T-helper 1 cell treated with Interleukin-12 subunit alpha and Interleukin-12 subunit beta and Interleukin-4 antibody, amounts not matched to agents 30 ng/mL and 1 ng/mL, for 36 hours (primary cell): Measurements from ENCODE around the gene WDR7. TPM values are rescaled to one million over a fixed set of nuclear protein-coding genes. Genes with fewer than 3 reads are reported as not detected.

Experiments used
- intact Hi-C: fragments of 100-400 bp; cut with micrococcal nuclease; formaldehyde crosslinking; loops from one replicate; pipeline ENCODE4 v1.15.1; 2024
- total RNA-seq: library from RNA; stranded (reverse); gene quantifications from 2 replicates; pipeline ENCODE4 v1.2.3, GENCODE V29; 2022

The WDR7 gene
- total RNA-seq, 1 donor from 2014 or later: 45.2 TPM

DNA sequence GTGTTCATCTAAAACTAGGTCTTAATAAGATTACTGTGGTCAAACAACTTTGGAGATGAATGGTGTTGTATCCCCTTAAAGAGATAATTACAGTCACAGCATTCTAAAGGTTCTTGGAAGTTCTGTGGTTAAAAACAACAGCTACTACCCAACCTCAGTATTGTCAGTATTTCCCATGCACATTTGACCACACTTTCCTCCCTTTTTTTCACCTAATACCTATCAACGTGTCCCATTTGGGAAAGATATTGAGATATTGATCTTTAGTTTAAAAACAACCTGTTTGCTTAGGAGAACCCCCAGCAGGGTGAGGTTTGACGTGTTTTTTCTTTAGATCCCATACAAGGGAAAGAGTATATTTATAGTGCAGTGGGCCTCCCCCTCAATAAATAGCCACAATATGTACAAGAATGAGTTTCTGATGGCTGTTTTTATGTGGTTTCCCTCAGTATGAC, 65.6 kb downstream of the WDR7 start:
- intact Hi-C loops: no loop called here

DNA sequence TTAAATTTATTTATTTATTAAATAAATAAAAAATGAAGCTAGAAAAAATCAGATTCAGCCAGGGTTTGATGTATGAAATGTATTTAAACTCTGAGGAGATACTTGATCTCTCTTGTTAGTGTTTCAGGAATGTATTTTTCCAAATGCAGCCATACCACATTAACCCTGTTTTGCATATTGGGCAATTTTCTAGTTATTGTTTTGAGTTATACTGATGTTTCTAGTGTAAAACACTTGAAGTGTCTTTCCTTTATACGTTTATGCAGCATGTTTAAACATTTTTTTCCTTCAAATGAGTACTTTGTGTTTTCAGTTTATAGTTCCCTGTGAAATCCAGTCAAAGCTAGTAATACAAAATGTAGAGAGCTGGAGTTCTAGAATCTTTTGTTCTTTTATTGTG, 69.9 kb downstream of the WDR7 start:
- intact Hi-C loops: no loop called here

GRCh38 chr18:56721491-56721890, 70.3 kb downstream of the WDR7 start:
- intact Hi-C loops: no loop called here

- intact Hi-C loops: no loop called here
Observed at GRCh38 chr18:56722518-56722917, 71.4 kb downstream of the WDR7 start.

- intact Hi-C loops: no loop called here
Observed at GRCh38 chr18:56723068-56723467, 71.9 kb downstream of the WDR7 start.

DNA sequence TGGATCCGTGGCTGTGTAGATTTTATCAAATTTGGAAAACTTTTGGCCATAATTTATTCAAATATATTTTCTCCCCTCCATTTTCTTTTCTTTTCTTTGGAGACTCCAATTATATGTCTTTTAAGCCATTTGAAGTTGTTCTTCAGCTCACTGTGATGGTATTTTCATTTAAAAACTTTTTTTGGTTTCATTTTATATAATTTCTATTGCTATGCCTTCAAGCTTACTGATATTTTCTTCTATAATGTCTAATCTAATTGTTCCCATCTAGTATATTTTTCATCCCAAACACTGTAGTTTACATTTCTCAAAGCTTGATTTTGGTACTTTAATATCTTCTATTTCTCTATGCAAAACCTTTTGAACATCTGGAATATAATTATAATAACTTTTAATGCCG, 72.5 kb downstream of the WDR7 start:
- intact Hi-C loops: no loop called here

GRCh38 chr18:56726906-56727305, 75.7 kb downstream of the WDR7 start:
- intact Hi-C loops: no loop called here

GRCh38 chr18:56727399-56727798, 76.2 kb downstream of the WDR7 start:
- intact Hi-C loops: no loop called here

GRCh38 chr18:56728741-56729140, 77.6 kb downstream of the WDR7 start:
- intact Hi-C loops: no loop called here

DNA sequence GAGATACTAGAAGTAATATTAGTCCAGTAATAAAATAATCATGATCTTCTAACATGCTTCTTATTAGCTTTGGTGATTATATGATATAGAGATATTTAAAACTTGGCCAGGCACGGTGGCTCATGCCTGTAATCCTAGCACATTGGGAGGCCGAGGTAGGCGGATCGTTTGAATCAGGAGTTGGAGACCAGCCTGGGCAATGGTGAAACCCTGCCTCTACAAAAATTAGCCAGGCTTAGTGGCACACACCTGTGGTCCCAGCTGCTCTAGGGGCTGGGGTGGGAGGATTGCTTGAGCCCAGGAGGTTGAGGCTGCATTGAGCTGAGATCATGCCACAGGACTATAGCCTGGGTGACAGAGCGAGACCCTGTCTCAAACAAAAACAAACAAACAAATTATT, 87.0 kb downstream of the WDR7 start:
- intact Hi-C loops: no loop called here

- intact Hi-C loops: no loop called here
Observed at GRCh38 chr18:56739731-56740130, 88.6 kb downstream of the WDR7 start.

DNA sequence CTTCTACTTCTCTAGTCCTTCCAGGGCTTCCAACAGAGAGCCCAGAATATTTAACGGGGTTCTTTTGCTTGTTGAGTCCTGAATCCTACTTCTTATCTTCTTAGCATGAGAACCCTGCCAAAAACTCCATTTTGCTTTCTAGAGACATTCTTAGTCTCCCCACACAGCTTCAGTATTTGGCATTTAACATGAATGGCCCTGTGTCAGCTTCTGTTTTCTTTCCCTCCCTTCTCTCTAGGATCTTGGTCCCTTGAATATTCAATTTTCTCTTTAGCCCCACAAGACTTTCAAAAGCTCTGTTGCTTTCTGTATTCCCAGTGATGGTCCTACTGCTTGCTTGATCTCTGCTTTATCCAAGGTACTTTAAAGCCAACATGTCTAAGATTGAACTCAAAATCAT, 89.5 kb downstream of the WDR7 start:
- intact Hi-C loops: no loop called here

- intact Hi-C loops: no loop called here
Observed at GRCh38 chr18:56741685-56742084, 90.5 kb downstream of the WDR7 start.

DNA sequence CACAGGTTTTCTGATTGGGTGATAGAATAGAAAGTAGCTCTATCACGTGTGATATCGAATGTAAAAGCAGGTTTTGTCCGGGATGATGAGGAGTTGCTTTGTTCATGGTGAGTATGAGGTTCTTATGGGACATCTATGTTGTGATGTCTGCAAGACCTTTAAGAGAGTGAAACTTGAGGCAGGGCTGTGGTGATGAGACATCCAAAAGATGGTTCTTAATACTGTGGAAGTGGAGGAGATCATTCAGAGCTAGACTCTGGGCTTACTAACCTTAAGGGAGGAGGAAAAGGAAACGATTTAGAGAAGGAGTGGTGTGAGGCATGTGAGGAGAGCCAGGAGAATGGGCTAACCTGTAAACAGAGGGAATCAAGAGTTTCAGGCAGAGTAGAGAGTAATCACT, 92.0 kb downstream of the WDR7 start:
- intact Hi-C loops: no loop called here

- intact Hi-C loops: loop anchor here (5.0 kb wide), 1 partner anchor 120 kb away; no protein-coding TSS in a partner anchor
Observed at GRCh38 chr18:56747032-56747658, 96.0 kb downstream of the WDR7 start.

DNA sequence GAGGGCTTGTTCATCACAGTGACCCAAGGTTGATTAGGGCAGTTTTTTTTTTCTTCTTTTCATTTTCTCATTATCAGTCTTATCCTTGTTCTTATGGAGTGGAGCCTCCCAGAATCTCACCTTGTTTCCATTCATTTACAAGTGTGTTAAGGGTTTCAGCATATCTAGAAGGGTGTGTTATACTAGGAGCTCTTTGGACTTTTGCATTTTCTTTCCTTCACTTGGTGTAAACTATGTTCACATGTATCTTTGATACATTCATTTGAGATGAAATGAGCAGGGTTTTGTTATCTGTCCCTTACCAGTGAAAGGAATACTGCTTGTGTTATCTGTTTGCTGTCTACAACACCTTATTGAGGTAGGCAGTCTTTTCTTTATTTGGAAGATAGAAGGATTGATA, 96.7 kb downstream of the WDR7 start:
- intact Hi-C loops: loop anchor here (1.0 to 5.0 kb wide), 3 partner anchors 119 to 814 kb away; no protein-coding TSS in a partner anchor

DNA sequence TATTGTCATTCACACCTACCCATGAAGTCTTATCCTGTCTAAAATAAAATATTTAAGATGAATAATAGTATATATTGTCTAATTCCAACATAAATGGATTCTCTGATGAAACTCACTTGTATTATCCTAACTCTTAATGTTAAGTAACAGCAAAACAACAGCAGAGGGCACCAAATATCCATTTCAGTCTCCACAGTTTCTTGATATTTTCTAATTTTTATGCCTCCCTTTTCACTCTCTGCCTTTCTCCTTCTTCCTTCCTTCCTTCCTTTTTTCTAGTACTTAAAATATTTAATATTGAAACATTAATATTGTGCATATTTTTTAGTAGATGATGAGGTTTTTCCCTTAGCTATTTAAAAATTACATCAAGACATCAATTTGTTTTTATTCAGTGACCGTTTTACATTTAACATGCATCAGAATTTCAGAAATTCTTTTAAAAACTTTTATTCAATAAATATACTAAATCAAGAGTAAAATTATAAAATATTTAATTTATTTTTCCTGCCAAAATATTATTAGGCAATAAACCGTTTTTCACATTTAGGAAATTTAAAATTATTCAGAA, 97.6 kb downstream of the WDR7 start:
- intact Hi-C loops: loop anchor here (1.0 to 5.0 kb wide), 3 partner anchors 119 to 814 kb away; no protein-coding TSS in a partner anchor

DNA sequence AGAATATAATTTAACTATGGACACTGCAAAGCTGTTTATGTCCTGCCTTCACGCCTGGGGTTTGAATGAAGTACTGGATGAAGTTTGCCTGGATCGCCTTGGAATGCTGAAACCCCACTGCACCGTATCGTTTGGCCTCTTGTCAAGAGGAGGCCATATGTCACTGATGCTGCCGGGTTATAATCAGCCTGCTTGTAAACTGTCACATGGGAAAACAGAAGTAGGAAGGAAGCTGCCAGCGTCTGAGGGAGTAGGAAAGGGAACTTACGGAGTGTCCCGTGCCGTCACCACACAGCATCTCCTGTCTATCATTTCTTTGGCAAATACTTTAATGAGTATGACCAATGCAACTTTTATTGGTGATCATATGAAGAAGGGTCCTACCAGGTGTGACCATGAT, 105.8 kb downstream of the WDR7 start:
- intact Hi-C loops: no loop called here

DNA sequence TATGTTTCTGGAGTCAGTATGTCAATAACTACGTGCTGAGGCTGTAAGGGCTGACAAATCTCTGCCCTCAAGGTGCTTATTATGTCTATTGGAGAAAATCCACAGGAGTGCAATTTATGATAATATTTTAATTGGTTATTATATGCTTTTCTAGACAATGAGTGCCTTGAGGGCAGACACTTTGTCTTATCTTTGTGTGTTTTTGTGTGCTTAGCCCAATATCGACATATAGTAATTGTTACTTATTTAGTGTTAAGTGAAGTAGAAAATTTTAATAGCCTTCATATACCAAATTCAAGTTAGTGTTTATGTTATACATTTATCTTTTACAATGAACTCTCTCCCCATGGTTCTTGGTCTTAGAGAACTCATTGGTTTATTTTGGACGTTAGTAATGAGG, 118.9 kb downstream of the WDR7 start:
- intact Hi-C loops: no loop called here

GRCh38 chr18:56770873-56771272, 119.7 kb downstream of the WDR7 start:
- intact Hi-C loops: no loop called here

DNA sequence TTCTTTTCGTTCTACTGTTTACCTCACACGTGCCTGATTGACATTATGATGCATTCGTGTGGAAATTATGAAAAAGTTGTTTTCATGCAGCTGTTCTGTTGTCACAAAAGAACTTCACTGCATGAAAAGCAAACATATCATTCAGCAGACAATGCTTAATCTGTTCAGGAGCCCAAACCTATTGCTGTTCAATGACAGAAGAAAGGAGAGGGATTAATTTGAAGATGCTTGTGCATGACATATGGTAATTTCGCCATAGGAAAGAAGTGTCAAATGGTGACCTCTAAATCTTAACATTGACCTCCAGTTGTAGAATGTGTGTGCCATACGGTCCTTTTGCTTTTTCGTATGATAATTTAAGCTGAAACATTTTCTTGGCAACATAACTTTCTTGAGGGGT, 124.5 kb downstream of the WDR7 start:
- intact Hi-C loops: no loop called here

DNA sequence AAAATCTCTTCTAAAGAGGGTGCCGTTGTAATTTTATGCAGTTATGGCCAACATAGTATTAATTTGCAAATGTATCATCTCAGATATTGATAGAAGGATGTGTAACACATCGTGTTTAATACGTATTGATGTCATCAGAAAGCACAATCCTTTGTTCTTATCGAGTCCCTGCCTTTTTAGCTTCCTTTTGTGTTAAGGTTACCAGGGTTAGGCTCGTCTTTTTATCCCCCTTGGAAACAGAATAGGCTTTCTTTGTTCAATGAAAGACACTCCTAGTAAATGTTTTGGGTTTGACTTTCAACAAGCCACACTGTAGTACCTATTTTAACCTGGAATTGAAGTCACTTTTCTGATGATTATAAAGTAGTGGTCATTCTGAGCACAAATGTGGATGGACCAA, 136.2 kb downstream of the WDR7 start:
- intact Hi-C loops: loop anchor here (5.0 kb wide), 1 partner anchor 645 kb away; no protein-coding TSS in a partner anchor
